Panc1 (cell line): Measurements from ENCODE around the gene MTOR. TPM values are rescaled to one million over a fixed set of nuclear protein-coding genes. Genes with fewer than 3 reads are reported as not detected.

Experiments
- ATAC-seq: fragments of 200-7000 bp; cut with Tn5 transposase; 2 replicates; pipeline ENCODE4 v1.9.1; 2020; ENCODE audit warnings: mild to moderate bottlenecking, moderate library complexity
- BruUV-seq: library from RNA; stranded (reverse); fragments of 400-500 nt; replicated peaks from 2 replicates; lab custom pipeline; 2021; lab: Mats Ljungman, UMichigan
- CTCF ChIA-PET: fragments of 300-600 bp; sonication (Branson Sonifier 250); formaldehyde crosslinking; loops from one replicate; lab custom pipeline; 2022; ENCODE audit warnings: antibody characterized with exemption; lab: Charles Lee
- POLR2A ChIA-PET: fragments of 300-600 bp; sonication (Branson Sonifier 250); formaldehyde crosslinking; loops from one replicate; lab custom pipeline; 2022; ENCODE audit warnings: antibody characterized with exemption; lab: Charles Lee
- DNase-seq: peaks from one replicate; pipeline ENCODE4 v3.0.0-alpha.2; 2010; ENCODE audit warnings: low read depth, low spot score
- H3K27ac ChIP-seq: 2 replicates; pipeline ENCODE4 v1.5.1; 2011; ENCODE audit warnings: mild to moderate bottlenecking, low read length, inconsistent platforms
- H3K27me3 ChIP-seq: fragments of 200-500 bp; sonication (Bioruptor generic); 2 replicates; pipeline ENCODE4 v1.6.0; 2014; ENCODE audit warnings: low read length, inconsistent platforms; ENCODE audit not compliant: control insufficient read depth, insufficient read depth
- H3K36me3 ChIP-seq: fragments of 200-500 bp; sonication (Bioruptor generic); 2 replicates; pipeline ENCODE4 v1.5.1; 2014; ENCODE audit warnings: inconsistent platforms, mild to moderate bottlenecking, low read length, moderate library complexity; ENCODE audit not compliant: control insufficient read depth, insufficient read depth
- H3K4me1 ChIP-seq: 2 replicates; pipeline ENCODE4 v1.5.1; 2011; ENCODE audit warnings: inconsistent platforms, mild to moderate bottlenecking, low read length, moderate library complexity; ENCODE audit not compliant: control insufficient read depth, insufficient read depth
- H3K4me3 ChIP-seq, 2 experiments: 2 replicates each; pipeline ENCODE4 v1.5.1; 2011 to 2012; ENCODE audit warnings: low read depth in 2 of 2, low read length in 2 of 2, mild to moderate bottlenecking in 2 of 2, inconsistent platforms in 1 of 2, moderate library complexity in 1 of 2
- H3K9me3 ChIP-seq: fragments of 200-500 bp; sonication (Bioruptor generic); 2 replicates; pipeline ENCODE4 v1.5.1; 2014; ENCODE audit warnings: low read depth, mild to moderate bottlenecking, inconsistent platforms, low read length, moderate library complexity; ENCODE audit not compliant: control insufficient read depth, insufficient read depth
- POLR2AphosphoS5 ChIP-seq: IDR thresholded peaks from 2 replicates; pipeline ENCODE4 v1.6.1; 2012; ENCODE audit warnings: mild to moderate bottlenecking, low read depth, low read length, moderate library complexity
- SIN3A ChIP-seq: IDR thresholded peaks from 2 replicates; pipeline ENCODE4 v1.6.1; 2012; ENCODE audit warnings: low read depth, mild to moderate bottlenecking, low read length, moderate library complexity, borderline replicate concordance; ENCODE audit not compliant: insufficient read depth
- TCF7L2 ChIP-seq: IDR thresholded peaks from 2 replicates; pipeline ENCODE4 v1.6.1; 2011; ENCODE audit warnings: mild to moderate bottlenecking, low read depth, low read length, inconsistent platforms
- in situ Hi-C: cut with HindIII; loops from 2 replicates; pipeline ENCODE4 v1.10.0; 2016; ENCODE audit warnings: low sequenced_read_pairs, low pct_unique_long_range_greater_than_20kb
- intact Hi-C: fragments of 100-400 bp; cut with micrococcal nuclease; formaldehyde crosslinking; loops from one replicate; pipeline ENCODE4 v1.10.0; 2022; ENCODE audit not compliant: unreplicated experiment
- total RNA-seq: library from RNA; stranded (reverse); gene quantifications from one replicate; pipeline ENCODE4 v1.2.1, GENCODE V29; 2021; ENCODE audit not compliant: unreplicated experiment
- TF ChIP-seq, protein P1 (sequence below): fragments of 450-650 bp; IDR thresholded peaks from 2 replicates; pipeline ENCODE4 v1.5.1; 2017; ENCODE audit warnings: mild to moderate bottlenecking
- TF ChIP-seq, protein P2 (sequence below), 2 experiments: IDR thresholded peaks; 2 replicates each; pipeline ENCODE4 v1.6.1; 2011 to 2012; ENCODE audit warnings: low read depth in 2 of 2, control low read depth in 1 of 2, low read length in 1 of 2, mild to moderate bottlenecking in 1 of 2, moderate library complexity in 1 of 2; ENCODE audit not compliant: insufficient read depth in 1 of 2

The MTOR gene
- total RNA-seq, 1 experiment from 2014 or later: 71.2 TPM

DNA sequence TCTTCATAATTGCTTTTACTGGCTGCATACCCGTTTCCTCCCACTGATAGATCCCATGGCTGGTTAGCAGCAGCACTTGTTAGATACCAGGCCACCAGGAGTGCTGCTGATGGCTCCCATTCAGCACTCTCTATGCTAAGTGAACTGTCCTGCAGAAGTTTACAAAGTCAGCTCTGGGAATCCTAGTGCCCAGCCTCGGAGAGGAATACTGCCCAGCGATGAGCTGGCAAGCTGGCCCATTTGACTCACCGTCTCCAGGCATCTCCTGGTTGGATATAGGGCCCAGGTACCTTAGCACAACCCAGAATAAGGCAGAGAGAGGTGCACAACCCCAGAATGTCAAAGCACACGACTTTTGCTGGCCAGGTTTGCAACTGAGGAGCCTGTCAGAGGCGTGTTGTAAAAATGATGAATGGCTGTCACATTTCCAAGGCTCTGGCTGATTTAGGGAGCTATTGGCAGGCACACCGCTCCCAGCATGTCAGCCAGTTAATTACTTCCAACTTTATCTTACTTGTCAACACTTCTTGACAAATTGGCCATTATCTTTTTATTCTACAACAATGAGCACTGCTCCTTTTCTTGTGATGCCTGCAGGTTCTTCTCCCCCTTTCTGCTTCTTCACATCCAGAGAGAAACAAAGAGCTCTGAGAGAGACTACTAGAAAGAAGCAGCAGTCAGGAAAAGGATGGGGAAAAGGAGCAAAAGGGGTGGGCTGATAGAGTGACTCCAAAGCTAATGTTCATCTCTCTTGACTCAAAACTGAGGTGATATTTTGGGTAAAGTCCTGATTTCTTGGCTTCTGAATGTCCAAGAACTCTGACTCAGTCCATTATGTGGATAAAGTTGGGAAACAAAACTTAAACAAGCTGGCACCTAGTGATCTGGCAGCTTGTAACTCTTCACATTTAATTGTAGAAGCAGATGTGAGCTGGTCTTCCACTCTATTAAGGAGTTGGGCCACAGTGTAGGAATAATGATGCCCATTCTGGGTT, 84.0 kb downstream of the MTOR start:
- CTCF ChIA-PET: interaction anchor here (0.5 to 1.6 kb wide), 2 partner anchors 85 to 141 kb away, joined by 3 to 5 read pairs; no protein-coding TSS in a partner anchor
- H3K4me1 ChIP-seq: peaks cover 45% of the 10 kb centered on the region
- peak; percentile 22; the same call in 1 of the 2 replicates for ATAC-seq
- in situ Hi-C loops (no loop called here), intact Hi-C loops (no loop called here)
- no peak for DNase-seq
- H3K4me3 ChIP-seq: no peak overlapping the region
- H3K27ac ChIP-seq: peak overlapping the region; percentile 91
- no TSS peak for BruUV-seq
- H3K9me3 ChIP-seq: no peaks in the 10 kb centered on the region
- H3K36me3 ChIP-seq: no peaks in the 10 kb centered on the region; the same call in 1 of the 2 replicates
- no peaks in the 10 kb centered on the region for H3K27me3 ChIP-seq
- POLR2A ChIA-PET: no interaction called here
- no peak for TF ChIP-seq SIN3A

DNA sequence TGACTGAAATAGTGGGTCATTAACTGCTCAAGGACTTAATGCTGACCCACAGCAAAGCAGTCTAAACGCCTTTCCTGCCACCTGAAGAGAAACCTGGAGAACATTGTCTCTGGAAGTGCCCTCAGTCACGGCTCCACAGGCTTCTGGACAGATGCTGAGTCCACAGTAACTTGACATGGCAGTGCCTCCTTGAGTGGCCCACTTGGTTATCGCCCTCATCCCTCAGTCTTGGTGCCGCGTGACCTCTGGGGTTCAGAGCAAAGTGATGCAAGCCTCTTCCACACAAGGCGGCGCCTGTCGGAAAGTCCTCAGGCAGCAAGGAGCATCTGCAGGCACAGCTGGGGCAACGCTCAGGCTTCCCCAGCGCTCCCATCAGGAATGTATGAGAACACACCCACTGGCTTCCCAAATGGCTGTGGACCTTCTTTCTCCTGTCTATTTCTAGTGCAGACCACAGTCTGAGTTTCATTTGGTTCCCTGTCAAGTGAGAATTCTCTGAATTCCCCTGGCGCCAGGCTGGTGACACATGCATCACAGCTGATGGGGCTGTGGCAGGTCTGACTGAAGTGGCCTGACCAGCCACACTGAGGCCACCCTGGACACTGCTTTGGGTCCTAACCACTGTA, 86.2 kb downstream of the MTOR start:
- BruUV-seq: no TSS peak
- Histone ChIP-seq H3K4me1 (peaks cover 40% of the 10 kb centered on the region), H3K36me3 (no peaks in the 10 kb centered on the region), H3K9me3 (no peaks in the 10 kb centered on the region), H3K27me3 (no peaks in the 10 kb centered on the region), H3K27ac (peak overlapping the region; percentile 91), H3K4me3 (no peak overlapping the region)
- ChIA-PET CTCF (no interaction called here), POLR2A (no interaction called here)
- in situ Hi-C loops (no loop called here), intact Hi-C loops (no loop called here)
- no peak for DNase-seq
- TF ChIP-seq POLR2AphosphoS5: no peak
- TF ChIP-seq, protein P1, sequence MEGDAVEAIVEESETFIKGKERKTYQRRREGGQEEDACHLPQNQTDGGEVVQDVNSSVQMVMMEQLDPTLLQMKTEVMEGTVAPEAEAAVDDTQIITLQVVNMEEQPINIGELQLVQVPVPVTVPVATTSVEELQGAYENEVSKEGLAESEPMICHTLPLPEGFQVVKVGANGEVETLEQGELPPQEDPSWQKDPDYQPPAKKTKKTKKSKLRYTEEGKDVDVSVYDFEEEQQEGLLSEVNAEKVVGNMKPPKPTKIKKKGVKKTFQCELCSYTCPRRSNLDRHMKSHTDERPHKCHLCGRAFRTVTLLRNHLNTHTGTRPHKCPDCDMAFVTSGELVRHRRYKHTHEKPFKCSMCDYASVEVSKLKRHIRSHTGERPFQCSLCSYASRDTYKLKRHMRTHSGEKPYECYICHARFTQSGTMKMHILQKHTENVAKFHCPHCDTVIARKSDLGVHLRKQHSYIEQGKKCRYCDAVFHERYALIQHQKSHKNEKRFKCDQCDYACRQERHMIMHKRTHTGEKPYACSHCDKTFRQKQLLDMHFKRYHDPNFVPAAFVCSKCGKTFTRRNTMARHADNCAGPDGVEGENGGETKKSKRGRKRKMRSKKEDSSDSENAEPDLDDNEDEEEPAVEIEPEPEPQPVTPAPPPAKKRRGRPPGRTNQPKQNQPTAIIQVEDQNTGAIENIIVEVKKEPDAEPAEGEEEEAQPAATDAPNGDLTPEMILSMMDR: no peak
- no peak for TF ChIP-seq SIN3A
- TF ChIP-seq, protein P2, sequence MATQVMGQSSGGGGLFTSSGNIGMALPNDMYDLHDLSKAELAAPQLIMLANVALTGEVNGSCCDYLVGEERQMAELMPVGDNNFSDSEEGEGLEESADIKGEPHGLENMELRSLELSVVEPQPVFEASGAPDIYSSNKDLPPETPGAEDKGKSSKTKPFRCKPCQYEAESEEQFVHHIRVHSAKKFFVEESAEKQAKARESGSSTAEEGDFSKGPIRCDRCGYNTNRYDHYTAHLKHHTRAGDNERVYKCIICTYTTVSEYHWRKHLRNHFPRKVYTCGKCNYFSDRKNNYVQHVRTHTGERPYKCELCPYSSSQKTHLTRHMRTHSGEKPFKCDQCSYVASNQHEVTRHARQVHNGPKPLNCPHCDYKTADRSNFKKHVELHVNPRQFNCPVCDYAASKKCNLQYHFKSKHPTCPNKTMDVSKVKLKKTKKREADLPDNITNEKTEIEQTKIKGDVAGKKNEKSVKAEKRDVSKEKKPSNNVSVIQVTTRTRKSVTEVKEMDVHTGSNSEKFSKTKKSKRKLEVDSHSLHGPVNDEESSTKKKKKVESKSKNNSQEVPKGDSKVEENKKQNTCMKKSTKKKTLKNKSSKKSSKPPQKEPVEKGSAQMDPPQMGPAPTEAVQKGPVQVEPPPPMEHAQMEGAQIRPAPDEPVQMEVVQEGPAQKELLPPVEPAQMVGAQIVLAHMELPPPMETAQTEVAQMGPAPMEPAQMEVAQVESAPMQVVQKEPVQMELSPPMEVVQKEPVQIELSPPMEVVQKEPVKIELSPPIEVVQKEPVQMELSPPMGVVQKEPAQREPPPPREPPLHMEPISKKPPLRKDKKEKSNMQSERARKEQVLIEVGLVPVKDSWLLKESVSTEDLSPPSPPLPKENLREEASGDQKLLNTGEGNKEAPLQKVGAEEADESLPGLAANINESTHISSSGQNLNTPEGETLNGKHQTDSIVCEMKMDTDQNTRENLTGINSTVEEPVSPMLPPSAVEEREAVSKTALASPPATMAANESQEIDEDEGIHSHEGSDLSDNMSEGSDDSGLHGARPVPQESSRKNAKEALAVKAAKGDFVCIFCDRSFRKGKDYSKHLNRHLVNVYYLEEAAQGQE (IDR thresholded peaks at IDR 0.05; ENCODE audit: insufficient read depth in 1 of 2, low read depth in 2 of 2, low read length in 1 of 2): no peak
- no peak for TF ChIP-seq TCF7L2
- ATAC-seq: no peak
